GM19438 (cell line): ENCODE results near the gene TMEM220.

ENCODE experiments used
- ATAC-seq: cut with Tn5 transposase; IDR thresholded peaks from one replicate; pipeline ENCODE4 v1.9.1; 2021; ENCODE audit warnings: low read depth; ENCODE audit not compliant: unreplicated experiment

The TMEM220 gene

DNA sequence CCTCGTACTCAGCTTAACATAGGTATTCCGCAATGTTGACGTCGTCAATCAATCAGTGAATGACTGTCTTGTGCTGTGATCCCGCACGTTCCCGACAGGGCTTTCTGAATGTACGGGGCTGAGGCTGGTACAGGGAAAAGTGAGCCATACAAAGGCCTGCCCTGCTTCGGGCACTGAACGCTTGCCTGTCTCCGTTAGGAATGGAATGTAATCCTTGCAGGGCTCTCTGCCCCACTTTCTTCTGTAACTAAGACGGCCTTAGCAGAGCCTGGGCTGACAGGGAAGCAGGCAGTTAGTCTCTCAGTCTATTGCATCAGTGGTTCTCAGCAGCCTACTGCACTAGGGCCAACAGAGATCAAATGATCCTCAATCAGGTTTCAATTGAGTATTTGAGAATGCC lies 56.5 kb downstream of the TMEM220 start:
- ATAC-seq = no peak

DNA sequence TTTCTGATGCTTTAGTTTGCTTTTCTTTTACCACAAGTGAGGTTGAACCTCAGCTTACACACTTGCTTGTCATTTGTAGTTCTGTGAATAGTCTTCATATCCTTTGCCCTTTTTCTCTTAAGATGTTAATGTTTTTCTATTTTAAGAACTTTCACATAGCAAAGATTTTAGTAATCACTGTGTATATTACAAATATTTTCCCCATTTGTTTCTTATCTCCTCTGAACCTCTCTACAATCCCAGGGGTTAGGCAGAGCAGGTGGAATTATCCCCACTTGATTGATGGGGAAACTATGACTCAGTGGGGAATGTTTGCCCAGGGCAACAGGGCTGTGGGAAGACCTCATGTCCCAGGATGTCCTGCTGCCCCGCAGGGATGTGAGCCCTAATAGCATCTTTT lies 61.0 kb downstream of the TMEM220 start:
- ATAC-seq = no peak

DNA sequence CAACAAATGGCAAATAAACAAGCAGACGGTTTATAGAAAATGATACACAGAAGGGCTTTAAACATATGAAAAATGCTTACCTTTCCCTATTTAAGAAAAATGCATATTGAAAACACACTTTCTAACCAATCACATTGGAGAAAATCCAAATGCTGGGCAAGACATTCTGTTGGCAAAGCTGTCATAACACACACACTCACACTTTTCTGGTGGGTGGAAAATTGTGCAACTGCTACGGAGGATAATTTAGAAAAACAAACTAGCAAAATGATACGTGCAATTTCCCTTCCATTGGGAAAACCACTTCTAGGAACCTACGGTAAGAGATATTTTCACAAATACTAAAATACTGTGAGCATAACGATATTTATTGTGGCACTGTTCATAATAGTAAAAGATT lies 62.9 kb downstream of the TMEM220 start:
- ATAC-seq = no peak

DNA sequence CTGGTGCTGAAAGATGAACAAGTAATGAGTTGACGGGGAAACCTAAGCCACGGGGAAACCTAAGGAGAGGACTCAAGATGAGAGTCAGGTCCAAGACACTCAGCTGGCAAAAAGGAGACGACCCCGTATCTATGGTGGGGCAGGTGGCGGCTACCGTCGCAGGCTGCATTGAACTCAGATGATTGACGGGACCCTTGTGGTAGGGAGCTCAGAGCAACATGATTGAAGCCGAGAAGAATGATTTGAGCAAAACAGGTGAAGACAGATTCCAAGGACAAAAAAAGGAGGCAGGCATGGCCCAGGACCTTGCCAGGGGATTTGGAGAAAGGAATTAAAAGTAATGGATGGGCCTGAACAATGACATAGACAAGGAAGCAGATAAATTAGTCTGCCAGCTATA lies 65.3 kb downstream of the TMEM220 start:
- ATAC-seq = no peak
